HG03108 (cell line): ENCODE data around the gene PM20D1.

ENCODE experiments used
- ATAC-seq: cut with Tn5 transposase; IDR thresholded peaks from one replicate; pipeline ENCODE4 v1.9.1; 2021; ENCODE audit warnings: moderate library complexity; ENCODE audit not compliant: unreplicated experiment

PM20D1 gene

DNA sequence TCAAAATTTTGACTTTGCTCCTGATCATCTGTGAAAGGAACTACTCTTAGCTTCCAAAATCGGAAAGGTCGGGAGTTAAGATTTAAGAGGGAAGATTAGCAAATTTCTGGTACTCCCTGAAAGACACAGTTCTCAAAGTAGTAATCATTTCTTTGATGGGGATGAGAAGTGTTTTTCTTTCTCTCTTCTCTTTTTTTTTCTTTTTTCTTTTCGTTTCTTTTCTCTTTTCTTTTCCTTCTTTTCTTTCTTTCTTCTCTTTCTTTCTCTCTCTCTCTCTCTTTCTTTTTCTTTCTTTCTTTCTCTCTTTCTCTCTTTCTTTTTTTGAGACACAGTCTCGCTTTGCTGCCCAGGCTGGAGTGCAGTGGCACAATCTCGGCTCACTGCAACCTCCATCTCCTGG, 69.6 kb downstream of the PM20D1 start:
- ATAC-seq, result no peak
